ENCODE results near the gene SIRT1. TPM values are rescaled to one million over a fixed set of nuclear protein-coding genes. Genes with fewer than 3 reads are reported as not detected.
"Not testable (repeated sequence)": the region's sequence is repeated elsewhere in the genome, so short reads cannot be mapped to it uniquely, and the experiment has no call there.

The SIRT1 gene
- total RNA-seq, 1 experiment from 2014 or later, result 30.0 TPM

GRCh38 chr10:67965456-67965855 lies 81.0 kb downstream of the SIRT1 start:
- H3K4me3 ChIP-seq (ENCODE audit: insufficient read depth, low read depth, low read length), result no peak overlapping the region
- no peak for DNase-seq
- no peaks in the 10 kb centered on the region for H3K36me3 ChIP-seq (replicated peaks; ENCODE audit: control insufficient read depth, insufficient read depth, low read length)
- no peaks in the 10 kb centered on the region for H3K27me3 ChIP-seq (ENCODE audit: control insufficient read depth, insufficient read depth, low read length)

- H3K36me3 ChIP-seq (replicated peaks; ENCODE audit: control insufficient read depth, insufficient read depth, low read length); DNase-seq; H3K4me3 ChIP-seq (ENCODE audit: insufficient read depth, low read depth, low read length); H3K27me3 ChIP-seq (ENCODE audit: control insufficient read depth, insufficient read depth, low read length): not testable (repeated sequence)
Observed at GRCh38 chr10:67966035-67966434, 81.6 kb downstream of the SIRT1 start.

Other genes starting within 250 kb of the SIRT1 start
- 2.3 and 10.6 TPM in 2 replicates for gene CTNNA3, start 188.5 kb upstream of the SIRT1 start, total RNA-seq (2014; rRNA removed; shearing (Covaris generic))
- gene DNAJC12, start 46.5 kb upstream of the SIRT1 start, total RNA-seq (2014; rRNA removed; shearing (Covaris generic)), result 0.31 and 1.00 TPM in 2 replicates
- 16.2 and 27.8 TPM in 2 replicates for gene HERC4, start 190.6 kb downstream of the SIRT1 start, total RNA-seq (2014; rRNA removed; shearing (Covaris generic))
- gene MYPN, start 224.8 kb downstream of the SIRT1 start, total RNA-seq (2014; rRNA removed; shearing (Covaris generic)), result 0.04 TPM in 1 of 2 replicates, not detected in the other

Measured in H7 (cell line).